Pancreas (tissue), 10 donors: Measurements from ENCODE around the gene COL15A1. TPM values are rescaled to one million over a fixed set of nuclear protein-coding genes. Genes with fewer than 3 reads are reported as not detected.

Experiments used
- ATAC-seq, 4 donors: fragments of 200-7000 bp; cut with Tn5 transposase; one replicate each; pipeline versions ENCODE4 v1.8.0 to v1.9.1; 2020; ENCODE audit warnings: mild to moderate bottlenecking in 4 of 4, moderate library complexity in 4 of 4
- DNase-seq, 6 donors: peaks; one replicate each; pipeline ENCODE4 v3.0.0-alpha.2; 2020
- FAIRE-seq: peaks from 2 replicates; lab custom pipeline; 2012; peaks lifted over from hg19 to GRCh38; lab: Jason Lieb, UNC
- H3K27ac ChIP-seq, 4 donors: fragments of 200-600 bp; sonication (generic); 1 replicate in 3 of 4; 2 replicates in 1 of 4; pipeline versions ENCODE4 v1.5.0 to v1.8.0; 2020
- H3K27me3 ChIP-seq, 4 donors: fragments of 200-600 bp; one replicate each; pipeline ENCODE4 v1.8.0; 2021
- H3K36me3 ChIP-seq, 3 donors: fragments of 200-600 bp; sonication (generic) in 1 of 3; one replicate each; pipeline versions ENCODE4 v1.5.0 to v1.8.0; 2020 to 2021
- H3K4me1 ChIP-seq, 3 donors: fragments of 200-600 bp; one replicate each; pipeline ENCODE4 v1.8.0; 2021
- H3K4me3 ChIP-seq, 4 donors: fragments of 200-600 bp; sonication (generic) in 2 of 4; one replicate each; pipeline versions ENCODE4 v1.5.0 to v1.8.0; 2020 to 2021
- H3K9me3 ChIP-seq, 4 donors: fragments of 200-600 bp; one replicate each; pipeline ENCODE4 v1.8.0; 2021
- CTCF ChIP-seq, 4 donors: fragments of 200-600 bp; sonication (generic) in 3 of 4; IDR thresholded peaks; one replicate each; pipeline versions ENCODE4 v1.5.0 to v1.8.0; 2021; ENCODE audit warnings: antibody characterized with exemption in 4 of 4
- WGBS, 2 donors: extraction: QIAGEN DNeasy Blood & Tissue Kit; methylation state at CpG; one replicate each; pipeline ENCODE4 v1.1.7; 2013; 5-methylcytosine and 5-hydroxymethylcytosine counted together
- intact Hi-C, 3 donors: fragments of 100-400 bp; cut with DNase I; formaldehyde crosslinking; loops; one replicate each; pipeline versions ENCODE4 v1.11.1 to v1.14.2; 2022
- polyA plus RNA-seq, 2 donors: library from polyadenylated mRNA; stranded (reverse); fragments of 200-250 nt; gene quantifications; one replicate each; pipeline ENCODE4 v1.2.3, GENCODE V29; 2013
- total RNA-seq, 6 donors: library from RNA; stranded (reverse); fragmentation: NEBNext Ultra II Directional in 4 of 6; extraction: Animal tissue kit (Norgen Biotek cat#: 25700) in 4 of 6; gene quantifications; one replicate each; pipeline versions ENCODE4 v1.2.1 to v1.2.4, GENCODE V29; 2021 to 2023
- donor health status: healthy with polysubstance abuse.
- donor health status: DM: no; HTN: no; CAD: no; lungs with moderate emphysema.
- donor health status: DM: no; HTN: no; CAD: no.
- donor health status: control.
- donor health status: control.
- donor health status: Bipolar disorder and iron deficiency.
- donor health status: DM: yes; HTN: yes; CAD: no.
- donor health status: DM: no; HTN: no; CAD: no.
- donor health status: DM: no; HTN: no; CAD: no.
- donor health status: DM: yes; HTN: yes; CAD: no.

The COL15A1 gene
- total and polyA plus RNA-seq, 8 donors, result 6.7 to 43.4 (median 10.4) TPM

- no peak for ATAC-seq
- Histone ChIP-seq H3K36me3 (no peaks in the 10 kb centered on the region), H3K9me3 (no peaks in the 10 kb centered on the region), H3K27ac (no peak overlapping the region), H3K4me3 (no peak overlapping the region), H3K27me3 (no peaks in the 10 kb centered on the region), H3K4me1 (peaks cover 0 to 2% (median 0%) of the 10 kb centered on the region in 3 donors)
- WGBS, 2 donors, result 90 to 94% methylated on average over 5 of the region's 5 CpGs
- no peak for FAIRE-seq
- DNase-seq, result no peak
- TF ChIP-seq CTCF (IDR thresholded peaks at IDR 0.05), result no peak
- intact Hi-C loops, result loop anchor here (5.0 to 10.0 kb wide), 3 partner anchors 131 to 152 kb away; no protein-coding TSS in a partner anchor
Observed at GRCh38 chr9:99004115-99004514, 60.4 kb downstream of the COL15A1 start.

- no peak for ATAC-seq
- Histone ChIP-seq H3K4me3 (no peak overlapping the region), H3K27ac (no peak overlapping the region), H3K4me1 (no peaks in the 10 kb centered on the region), H3K9me3 (no peaks in the 10 kb centered on the region), H3K27me3 (no peaks in the 10 kb centered on the region), H3K36me3 (no peaks in the 10 kb centered on the region)
- 91 to 92% methylated on average over 16 of the region's 16 CpGs for WGBS, 2 donors
- no peak for TF ChIP-seq CTCF (IDR thresholded peaks at IDR 0.05)
- FAIRE-seq, result no peak
- intact Hi-C loops, result loop anchor here (5.0 to 10.0 kb wide), 3 partner anchors 130 to 153 kb away; no protein-coding TSS in a partner anchor
- no peak for DNase-seq
Observed at GRCh38 chr9:99004717-99005460, 61.2 kb downstream of the COL15A1 start.

GRCh38 chr9:99005651-99006050 is 61.9 kb downstream of the COL15A1 start:
- H3K36me3 ChIP-seq, result no peaks in the 10 kb centered on the region
- no peak overlapping the region for H3K27ac ChIP-seq
- FAIRE-seq (no peak), ATAC-seq (no peak), DNase-seq (no peak)
- no peak overlapping the region for H3K4me3 ChIP-seq
- no peaks in the 10 kb centered on the region for H3K4me1 ChIP-seq
- H3K9me3 ChIP-seq, result no peaks in the 10 kb centered on the region
- H3K27me3 ChIP-seq, result no peaks in the 10 kb centered on the region
- TF ChIP-seq CTCF (IDR thresholded peaks at IDR 0.05), result no peak
- intact Hi-C loops, result loop anchor here in 2 of 3 donors (10.0 kb wide), 2 partner anchors 129 to 151 kb away; no protein-coding TSS in a partner anchor
- WGBS, 2 donors, result 94 to 95% methylated on average over 6 of the region's 6 CpGs

- no peak for ATAC-seq
- no peak overlapping the region for H3K27ac ChIP-seq
- no peak overlapping the region for H3K4me3 ChIP-seq
- TF ChIP-seq CTCF (IDR thresholded peaks at IDR 0.05), result no peak
- H3K9me3 ChIP-seq, result no peaks in the 10 kb centered on the region
- no peaks in the 10 kb centered on the region for H3K4me1 ChIP-seq
- no peak for FAIRE-seq
- DNase-seq, result no peak
- intact Hi-C loops, result loop anchor here in 2 of 3 donors (10.0 kb wide), 2 partner anchors 128 to 152 kb away; no protein-coding TSS in a partner anchor
- H3K27me3 ChIP-seq, result no peaks in the 10 kb centered on the region
- 88 to 95% methylated on average over 1 of the region's 1 CpG for WGBS, 2 donors
- H3K36me3 ChIP-seq, result no peaks in the 10 kb centered on the region
Observed at GRCh38 chr9:99006511-99006910, 62.8 kb downstream of the COL15A1 start.

GRCh38 chr9:99006979-99007378 is 63.3 kb downstream of the COL15A1 start:
- Histone ChIP-seq H3K36me3 (no peaks in the 10 kb centered on the region), H3K4me1 (no peaks in the 10 kb centered on the region), H3K27ac (no peak overlapping the region), H3K9me3 (no peaks in the 10 kb centered on the region), H3K27me3 (no peaks in the 10 kb centered on the region), H3K4me3 (no peak overlapping the region)
- intact Hi-C loops, result loop anchor here in 2 of 3 donors (10.0 kb wide), 2 partner anchors 128 to 152 kb away; no protein-coding TSS in a partner anchor
- no peak for TF ChIP-seq CTCF (IDR thresholded peaks at IDR 0.05)
- no peak for ATAC-seq
- 26 to 35% methylated on average over 2 of the region's 2 CpGs for WGBS, 2 donors
- no peak for FAIRE-seq
- no peak for DNase-seq
